Vagina (tissue), 2 donors: ENCODE data around the gene ASTN2.

Experiments
- CTCF ChIP-seq, 3 experiments: fragments of 450-650 bp in 2 of 3; fragments of 200-600 bp in 1 of 3; sonication (generic) in 1 of 3; IDR thresholded peaks; one replicate each; pipeline ENCODE4 v1.5.1; 2017 to 2019; ENCODE audit warnings: antibody characterized with exemption in 3 of 3, mild to moderate bottlenecking in 2 of 3, moderate library complexity in 2 of 3
- POLR2AphosphoS5 ChIP-seq, 2 donors: sonication (generic); formaldehyde crosslinking; IDR thresholded peaks; one replicate each; pipeline ENCODE4 v1.9.0; 2017; ENCODE audit warnings: antibody characterized with exemption in 2 of 2, mild to moderate bottlenecking in 2 of 2, low read depth in 1 of 2; ENCODE audit not compliant: insufficient read depth in 1 of 2

DNA sequence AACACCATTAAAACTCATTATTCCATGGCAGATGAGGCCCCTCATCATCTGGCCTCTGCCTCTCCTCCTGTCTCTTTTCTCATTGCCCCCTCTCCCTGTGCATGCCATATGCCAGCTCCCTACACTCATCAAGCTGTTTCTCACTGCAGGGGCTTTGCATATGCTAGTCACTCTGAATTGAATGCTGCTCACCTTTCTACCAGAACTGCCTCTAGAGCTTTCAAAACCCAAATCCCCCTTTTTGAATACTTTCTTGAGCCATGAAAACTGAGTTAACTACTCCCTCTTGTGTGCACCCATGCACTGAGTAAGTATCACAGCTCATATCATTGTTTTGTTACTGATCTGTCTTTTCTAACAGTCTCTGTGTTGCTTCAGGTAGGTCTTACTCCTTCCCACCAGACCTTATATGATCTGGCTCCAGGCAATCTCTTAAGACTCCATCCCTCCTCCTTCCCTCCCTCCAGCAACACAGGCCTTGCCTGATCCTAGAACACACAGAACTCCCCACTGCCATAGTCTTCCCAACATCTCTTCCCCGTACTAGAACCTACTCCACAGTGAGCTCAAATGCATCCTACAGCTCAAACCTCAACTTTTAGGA lies 60.5 kb downstream of the ASTN2 start:
- TF ChIP-seq CTCF (IDR thresholded peaks at IDR 0.05) (no peak), POLR2AphosphoS5 (IDR thresholded peaks at IDR 0.05; ENCODE audit: insufficient read depth in 1 of 2, low read depth in 1 of 2) (no peak)
